ENCODE measurements around the gene NR1H2. TPM values are rescaled to one million over a fixed set of nuclear protein-coding genes. Genes with fewer than 3 reads are reported as not detected.
A peak's percentile ranks its signal among the peaks of the same experiment; 100 is the strongest.

Gene NR1H2
- total RNA-seq, 6 experiments from 2014 or later = 23.6 to 57.9 (median 33.8) TPM

DNA sequence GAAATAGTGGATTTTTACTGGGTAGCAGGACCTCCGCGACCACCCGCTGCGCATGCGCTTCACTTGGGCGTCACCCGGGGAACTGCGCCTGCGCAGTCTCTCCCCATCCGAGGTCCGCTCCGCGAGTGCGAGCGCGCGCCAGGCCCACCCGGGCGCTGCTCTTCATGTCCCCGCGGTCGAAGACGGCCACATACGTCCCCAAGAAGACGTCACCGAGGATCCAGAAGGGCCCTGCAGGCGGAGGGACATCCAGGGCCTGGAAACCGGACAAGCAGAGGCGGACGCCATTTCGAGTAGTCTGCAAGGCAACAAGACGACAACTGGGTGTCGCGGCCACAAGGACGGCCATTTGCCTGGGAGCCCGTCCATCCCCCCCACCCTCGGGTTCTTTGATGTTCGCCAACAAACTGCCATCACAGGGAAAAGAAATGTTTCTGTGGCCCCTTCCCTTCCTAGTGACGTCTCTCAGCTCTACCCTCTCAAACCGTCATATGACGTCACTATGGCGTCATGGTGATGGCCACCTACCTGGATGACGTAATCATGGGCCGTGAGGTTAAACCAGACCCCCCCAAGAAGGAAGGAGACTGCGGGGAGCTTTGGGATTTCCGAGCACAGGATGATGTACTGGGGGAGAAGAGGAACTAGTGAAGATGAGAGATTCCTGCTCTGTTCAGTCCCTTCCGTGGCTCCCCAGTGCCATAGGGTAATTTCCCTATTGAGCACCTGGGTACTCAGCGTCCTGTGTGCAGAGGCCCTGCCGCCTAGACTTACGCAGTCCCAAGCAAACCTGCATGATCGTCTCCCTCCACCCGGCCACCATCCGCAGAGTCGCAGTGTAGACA lies 17.6 kb upstream of the NR1H2 start:
- DNase-seq = peak; percentile 73 to 77 (median 73)
- TF ChIP-seq POLR2A (IDR thresholded peaks at IDR 0.05) = peak; percentile 39
- TF ChIP-seq, protein P1, sequence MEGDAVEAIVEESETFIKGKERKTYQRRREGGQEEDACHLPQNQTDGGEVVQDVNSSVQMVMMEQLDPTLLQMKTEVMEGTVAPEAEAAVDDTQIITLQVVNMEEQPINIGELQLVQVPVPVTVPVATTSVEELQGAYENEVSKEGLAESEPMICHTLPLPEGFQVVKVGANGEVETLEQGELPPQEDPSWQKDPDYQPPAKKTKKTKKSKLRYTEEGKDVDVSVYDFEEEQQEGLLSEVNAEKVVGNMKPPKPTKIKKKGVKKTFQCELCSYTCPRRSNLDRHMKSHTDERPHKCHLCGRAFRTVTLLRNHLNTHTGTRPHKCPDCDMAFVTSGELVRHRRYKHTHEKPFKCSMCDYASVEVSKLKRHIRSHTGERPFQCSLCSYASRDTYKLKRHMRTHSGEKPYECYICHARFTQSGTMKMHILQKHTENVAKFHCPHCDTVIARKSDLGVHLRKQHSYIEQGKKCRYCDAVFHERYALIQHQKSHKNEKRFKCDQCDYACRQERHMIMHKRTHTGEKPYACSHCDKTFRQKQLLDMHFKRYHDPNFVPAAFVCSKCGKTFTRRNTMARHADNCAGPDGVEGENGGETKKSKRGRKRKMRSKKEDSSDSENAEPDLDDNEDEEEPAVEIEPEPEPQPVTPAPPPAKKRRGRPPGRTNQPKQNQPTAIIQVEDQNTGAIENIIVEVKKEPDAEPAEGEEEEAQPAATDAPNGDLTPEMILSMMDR (IDR thresholded peaks at IDR 0.05) = no peak
- WGBS (ENCODE audit: insufficient coverage, low coverage, low lambda C conversion rate, missing lambda C conversion rate) = 61% methylated on average over 25 of the region's 54 CpGs
- intact Hi-C loops (cut with DNase I) = no loop called here
- Histone ChIP-seq H3K27me3 (no peaks in the 10 kb centered on the region), H3K4me1 (no peaks in the 10 kb centered on the region), H3K4me3 (peak overlapping the region; percentile 46 to 59 (median 50)), H3K9me3 (no peaks in the 10 kb centered on the region), H3K36me3 (no peaks in the 10 kb centered on the region), H3K27ac (peak overlapping the region in 1 of 3 donors; percentile 80)
- peak in 3 of 4 donors; percentile 51 to 66 (median 56) for ATAC-seq

DNA sequence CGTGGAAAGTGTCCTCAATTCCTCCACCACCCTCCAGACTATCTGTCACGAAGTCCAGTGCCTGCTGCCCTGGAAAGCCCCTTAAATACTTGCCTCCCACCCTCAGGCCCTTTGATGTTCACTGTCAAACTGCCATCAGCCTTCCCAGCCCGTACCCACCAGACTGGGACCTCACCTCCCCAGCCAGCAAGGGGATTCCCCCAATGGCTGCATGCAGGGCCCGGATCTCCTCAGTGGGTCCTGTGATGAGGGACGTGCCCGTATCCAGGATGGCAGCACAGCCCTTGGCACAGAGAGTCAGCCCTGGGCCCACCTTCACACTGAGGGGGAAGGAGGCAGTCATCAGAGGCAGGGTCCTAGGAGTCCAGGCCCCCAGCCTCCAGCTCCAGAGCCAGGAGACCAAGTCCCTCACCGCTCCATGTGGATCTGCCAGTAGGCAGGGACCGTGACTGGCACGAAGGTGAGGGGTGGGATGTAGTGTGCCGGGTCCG lies 16.9 kb upstream of the NR1H2 start:
- no peaks in the 10 kb centered on the region for H3K36me3 ChIP-seq
- 83% methylated on average over 1 of the region's 11 CpGs for WGBS (ENCODE audit: insufficient coverage, low coverage, low lambda C conversion rate, missing lambda C conversion rate)
- H3K4me1 ChIP-seq = no peaks in the 10 kb centered on the region
- intact Hi-C loops (cut with DNase I) = no loop called here
- H3K27ac ChIP-seq = no peak overlapping the region
- H3K9me3 ChIP-seq = no peaks in the 10 kb centered on the region
- no peak overlapping the region for H3K4me3 ChIP-seq
- DNase-seq = peak in 1 of 3 donors; percentile 54
- H3K27me3 ChIP-seq = no peaks in the 10 kb centered on the region
- TF ChIP-seq, protein P1 (IDR thresholded peaks at IDR 0.05) = no peak
- no peak for ATAC-seq

DNA sequence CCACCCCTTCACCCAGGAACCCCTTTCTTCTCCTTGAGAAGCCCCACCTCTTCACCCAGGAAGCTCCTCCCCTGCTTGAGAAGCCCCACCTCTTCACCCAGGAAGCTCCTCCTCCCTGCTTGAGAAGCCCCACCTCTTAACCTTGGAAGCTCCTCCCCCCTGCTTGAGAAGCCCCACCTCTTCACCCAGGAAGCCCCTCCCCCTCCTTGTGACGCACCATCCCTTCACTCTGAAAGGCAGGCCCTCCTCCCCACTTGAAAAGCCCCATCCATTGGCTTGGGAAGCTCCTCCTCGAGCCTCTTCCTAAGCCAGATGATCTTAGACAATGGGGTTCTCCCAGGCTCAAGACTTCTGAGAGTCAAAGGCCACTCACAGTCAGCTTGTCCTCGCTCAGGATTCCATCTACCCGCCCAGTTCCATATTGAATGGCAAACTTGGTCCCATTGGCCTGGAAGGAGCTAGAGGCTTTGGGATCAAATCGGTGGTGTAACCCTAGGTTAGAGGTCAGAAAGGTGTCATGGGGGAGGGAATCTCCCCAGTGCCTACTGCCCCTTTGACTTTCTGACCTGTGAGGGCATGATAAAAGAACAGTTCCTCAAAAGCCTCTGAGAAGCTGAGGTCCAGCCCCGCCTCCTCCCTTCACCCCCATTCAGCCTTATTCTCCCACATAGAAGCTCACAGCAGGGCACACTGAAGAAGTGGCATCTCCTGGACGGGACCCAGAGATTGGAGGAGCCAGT lies 14.8 kb upstream of the NR1H2 start:
- DNase-seq = peak in 1 of 3 donors; percentile 23
- Histone ChIP-seq H3K27me3 (no peaks in the 10 kb centered on the region), H3K9me3 (no peaks in the 10 kb centered on the region), H3K4me1 (no peaks in the 10 kb centered on the region), H3K36me3 (no peaks in the 10 kb centered on the region), H3K4me3 (no peak overlapping the region), H3K27ac (no peak overlapping the region)
- no peak for TF ChIP-seq POLR2A (IDR thresholded peaks at IDR 0.05)
- TF ChIP-seq, protein P1 (IDR thresholded peaks at IDR 0.05) = no peak
- intact Hi-C loops (cut with DNase I) = no loop called here
- WGBS (ENCODE audit: insufficient coverage, low coverage, low lambda C conversion rate, missing lambda C conversion rate) = 74% methylated on average over 6 of the region's 7 CpGs
- ATAC-seq = no peak

DNA sequence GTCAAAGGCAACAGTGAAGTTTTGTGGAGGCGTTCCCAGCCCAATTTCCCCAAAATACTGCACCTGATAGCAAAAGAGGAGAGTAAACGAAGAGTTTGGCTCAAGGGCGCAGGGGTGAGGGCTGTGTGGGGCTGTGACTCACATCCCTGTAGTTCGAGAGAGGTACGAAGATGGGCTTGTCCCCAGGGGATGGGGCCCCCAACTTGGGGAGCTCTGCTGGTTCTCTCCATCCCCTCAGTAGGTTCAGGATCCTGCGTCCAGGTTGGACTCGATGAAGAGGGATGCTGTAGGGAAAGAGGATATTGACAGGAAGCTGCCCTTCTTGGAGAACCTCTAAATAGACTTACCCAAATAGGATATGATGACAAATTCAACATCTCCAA lies 14.2 kb upstream of the NR1H2 start:
- DNase-seq = peak in 1 of 3 donors; percentile 7
- Histone ChIP-seq H3K4me1 (no peaks in the 10 kb centered on the region), H3K9me3 (no peaks in the 10 kb centered on the region), H3K36me3 (no peaks in the 10 kb centered on the region), H3K27me3 (no peaks in the 10 kb centered on the region), H3K4me3 (no peak overlapping the region), H3K27ac (no peak overlapping the region)
- WGBS (ENCODE audit: insufficient coverage, low coverage, low lambda C conversion rate, missing lambda C conversion rate) = 84% methylated on average over 6 of the region's 7 CpGs
- no peak for ATAC-seq
- intact Hi-C loops (cut with DNase I) = no loop called here
- no peak for TF ChIP-seq POLR2A (IDR thresholded peaks at IDR 0.05)
- TF ChIP-seq, protein P1 (IDR thresholded peaks at IDR 0.05) = no peak
